GM19240 (cell line): ENCODE data around the gene PIK3R6.

Source experiments
- DNase-seq: peaks from one replicate; pipeline ENCODE4 v3.0.0; 2011; ENCODE audit warnings: low spot score; ENCODE audit not compliant: insufficient read length

The PIK3R6 gene, protein sequence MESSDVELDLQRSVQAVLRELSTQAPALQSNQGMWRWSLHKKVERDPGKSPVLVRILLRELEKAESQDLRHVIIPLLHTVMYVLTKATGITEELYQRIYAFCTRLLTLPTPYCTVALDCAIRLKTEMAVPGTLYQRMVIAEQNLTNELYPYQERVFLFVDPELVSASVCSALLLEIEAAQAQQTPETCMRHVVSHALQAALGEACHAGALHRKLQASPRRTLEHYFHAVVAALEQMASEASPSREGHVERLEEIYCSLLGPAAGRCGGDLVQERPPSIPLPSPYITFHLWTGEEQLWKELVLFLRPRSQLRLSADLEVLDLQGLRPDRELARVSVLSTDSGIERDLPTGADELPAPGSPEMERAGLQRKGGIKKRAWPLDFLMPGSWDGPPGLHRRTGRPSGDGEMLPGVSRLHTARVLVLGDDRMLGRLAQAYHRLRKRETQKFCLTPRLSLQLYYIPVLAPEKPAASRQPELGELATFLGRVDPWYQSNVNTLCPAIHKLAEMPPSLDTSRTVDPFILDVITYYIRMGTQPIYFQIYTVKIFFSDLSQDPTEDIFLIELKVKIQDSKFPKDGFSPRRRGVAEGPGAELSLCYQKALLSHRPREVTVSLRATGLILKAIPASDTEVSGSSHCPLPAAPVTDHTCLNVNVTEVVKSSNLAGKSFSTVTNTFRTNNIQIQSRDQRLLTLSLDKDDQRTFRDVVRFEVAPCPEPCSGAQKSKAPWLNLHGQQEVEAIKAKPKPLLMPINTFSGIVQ

DNA sequence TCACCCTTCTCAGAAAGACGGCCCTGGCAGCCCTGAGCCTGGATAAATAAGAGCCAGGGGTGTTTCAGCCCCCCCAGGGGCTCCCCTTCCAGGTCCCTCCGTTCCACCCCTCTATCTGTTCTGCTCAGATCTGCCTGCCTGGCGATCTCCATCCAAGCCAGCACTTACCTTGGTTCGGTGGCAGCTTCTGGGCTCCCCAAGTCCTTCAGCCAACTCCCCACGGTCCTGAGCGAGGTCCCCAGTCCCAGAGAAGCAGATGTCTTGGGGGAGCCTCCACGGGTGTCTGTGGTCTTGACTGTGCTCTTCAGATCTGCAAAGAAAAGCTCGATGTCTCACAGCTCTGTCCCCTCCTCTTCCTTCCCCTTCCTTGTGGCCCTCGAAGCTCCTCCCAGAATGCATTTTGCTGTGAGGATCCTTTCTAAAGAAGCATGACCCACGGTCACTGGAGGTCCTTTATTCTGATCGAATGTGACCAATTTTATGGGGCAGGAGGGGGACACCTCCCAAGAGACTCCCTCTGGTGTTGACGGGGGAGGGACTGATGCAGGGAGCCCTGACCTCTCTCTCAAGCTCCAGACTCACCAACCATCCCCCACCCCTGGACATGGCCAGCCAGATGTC is at the start of gene PIK3R6:
Gene PIK3R6, minus strand, starts transcription at position 314 of the 621 bp plus-strand sequence. CDS start 17,880 bp downstream, outside the sequence.
- no peak for DNase-seq

GRCh38 chr17:8916466-8916865 is 49.0 kb upstream of the PIK3R6 start:
- DNase-seq, result no peak

GRCh38 chr17:8914554-8914953 is 47.1 kb upstream of the PIK3R6 start:
- DNase-seq, result no peak

DNA sequence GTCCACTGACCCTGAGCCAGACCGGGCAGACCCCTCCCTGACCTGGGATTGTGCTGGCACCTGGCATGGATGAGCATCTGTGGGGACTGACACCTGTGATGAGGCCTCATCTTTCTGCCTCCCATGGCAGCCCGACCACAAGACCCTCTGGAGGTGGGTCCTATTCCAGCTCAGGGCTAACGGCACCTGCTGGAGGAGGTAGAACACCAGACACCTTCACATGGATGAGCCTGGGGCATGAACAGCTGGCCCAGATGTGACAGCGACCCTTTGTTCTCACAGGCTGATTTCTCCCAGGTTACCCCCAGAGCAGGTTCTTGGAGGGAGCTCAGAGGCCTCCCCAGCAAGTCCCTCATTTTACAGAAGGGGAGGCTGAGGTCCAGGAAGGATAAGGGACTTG is 46.4 kb upstream of the PIK3R6 start:
- DNase-seq, result no peak

DNA sequence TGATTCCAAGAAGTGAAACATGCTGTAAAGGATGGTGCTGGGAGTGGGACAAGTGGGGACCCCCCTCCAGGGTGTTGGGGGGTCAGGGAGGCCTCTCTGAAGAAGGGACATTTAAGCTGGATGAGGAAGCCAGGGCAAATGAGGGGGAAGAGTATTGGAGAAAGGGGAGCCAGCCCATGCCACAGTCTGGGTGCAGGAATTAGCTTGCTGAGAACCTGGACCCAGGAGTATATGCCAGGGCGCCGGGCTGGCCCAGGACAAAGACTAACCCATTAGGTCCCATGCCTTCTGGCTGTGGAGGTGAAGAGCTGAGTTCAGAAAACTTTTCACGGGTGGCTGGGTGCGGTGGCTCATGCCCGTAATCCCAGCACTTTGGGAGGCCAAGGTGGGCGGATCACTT is 45.6 kb upstream of the PIK3R6 start:
- no peak for DNase-seq

DNA sequence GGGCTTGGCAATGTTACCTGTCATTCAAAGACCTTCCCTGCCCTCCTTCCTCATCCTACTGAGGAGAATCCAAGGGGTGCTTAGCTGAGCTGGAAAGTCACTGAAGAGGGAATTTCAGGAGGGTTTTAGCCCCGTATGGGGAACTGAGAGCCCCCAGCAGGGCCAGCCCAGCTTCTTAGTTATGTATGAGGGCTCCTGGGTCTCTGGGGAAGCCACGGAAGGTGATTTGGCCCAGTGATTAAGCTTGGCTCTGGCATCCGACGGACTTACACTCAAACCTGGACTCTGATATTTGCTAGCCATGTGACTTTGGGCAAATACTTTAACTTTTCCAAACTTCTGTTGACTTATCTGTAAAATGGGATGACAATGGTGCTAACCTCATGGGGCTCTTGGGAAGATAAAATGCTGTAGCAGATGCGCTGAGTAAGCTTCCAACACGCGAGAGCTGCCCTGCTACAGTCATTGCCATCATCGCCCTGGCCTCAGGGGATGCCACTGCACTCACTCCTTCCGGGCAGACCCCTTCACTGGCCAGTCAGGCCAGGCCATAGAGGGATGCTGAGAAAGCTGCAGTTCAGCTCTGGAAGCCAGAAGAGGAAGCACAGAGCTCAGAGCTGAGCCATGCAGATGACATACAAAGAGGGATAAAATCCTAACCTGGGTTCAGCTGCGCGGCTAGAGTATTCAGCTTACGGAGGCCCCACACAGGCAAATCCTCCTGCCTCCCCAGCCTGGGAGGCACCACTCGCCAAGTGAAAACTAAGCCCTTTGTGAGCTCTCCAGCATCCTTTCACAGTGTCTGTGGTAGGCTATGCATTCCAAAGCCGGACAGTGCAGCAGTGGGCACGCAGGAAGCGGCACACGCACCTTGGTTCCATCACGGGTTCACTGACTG is 44.9 kb upstream of the PIK3R6 start:
- DNase-seq, result no peak

GRCh38 chr17:8910969-8911604 is 43.6 kb upstream of the PIK3R6 start:
- DNase-seq, result no peak

DNA sequence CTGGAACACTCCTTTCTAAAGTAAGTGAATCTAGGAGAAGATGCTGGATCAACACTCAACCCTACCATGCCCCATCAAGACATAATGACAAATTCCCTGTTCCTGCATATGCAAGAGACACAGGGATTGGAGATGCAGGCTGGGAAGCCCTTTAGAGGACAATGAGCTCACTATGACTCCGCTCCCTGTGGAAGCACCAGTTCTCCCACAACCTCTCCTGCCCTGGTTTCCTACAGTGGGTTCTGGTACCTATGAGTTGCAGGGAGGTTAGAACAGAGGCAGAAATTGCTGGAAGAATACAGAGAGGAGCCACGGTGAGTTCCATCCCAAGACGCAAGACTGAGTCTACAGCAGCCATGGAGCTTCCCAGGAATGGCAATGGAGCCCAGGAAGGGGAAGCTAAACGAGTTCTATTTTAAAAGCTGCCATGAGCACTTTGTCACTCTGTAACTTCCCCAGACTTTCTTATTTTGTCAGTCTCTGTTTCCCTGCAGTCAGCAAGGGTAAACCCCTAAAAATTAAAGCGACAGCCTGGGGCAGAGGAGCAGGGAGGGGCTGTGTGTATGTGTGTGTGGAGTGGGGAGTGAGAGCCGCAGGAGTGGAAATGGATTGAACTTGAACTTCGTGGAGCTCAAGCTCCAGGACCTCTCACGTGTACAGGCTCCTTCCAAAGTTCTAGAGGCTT is 42.3 kb upstream of the PIK3R6 start:
- no peak for DNase-seq

- no peak for DNase-seq
Observed at GRCh38 chr17:8905331-8905730, 37.9 kb upstream of the PIK3R6 start.

GRCh38 chr17:8904686-8905085 is 37.2 kb upstream of the PIK3R6 start:
- DNase-seq, result no peak

- DNase-seq, result no peak
Observed at GRCh38 chr17:8904201-8904600, 36.7 kb upstream of the PIK3R6 start.

DNA sequence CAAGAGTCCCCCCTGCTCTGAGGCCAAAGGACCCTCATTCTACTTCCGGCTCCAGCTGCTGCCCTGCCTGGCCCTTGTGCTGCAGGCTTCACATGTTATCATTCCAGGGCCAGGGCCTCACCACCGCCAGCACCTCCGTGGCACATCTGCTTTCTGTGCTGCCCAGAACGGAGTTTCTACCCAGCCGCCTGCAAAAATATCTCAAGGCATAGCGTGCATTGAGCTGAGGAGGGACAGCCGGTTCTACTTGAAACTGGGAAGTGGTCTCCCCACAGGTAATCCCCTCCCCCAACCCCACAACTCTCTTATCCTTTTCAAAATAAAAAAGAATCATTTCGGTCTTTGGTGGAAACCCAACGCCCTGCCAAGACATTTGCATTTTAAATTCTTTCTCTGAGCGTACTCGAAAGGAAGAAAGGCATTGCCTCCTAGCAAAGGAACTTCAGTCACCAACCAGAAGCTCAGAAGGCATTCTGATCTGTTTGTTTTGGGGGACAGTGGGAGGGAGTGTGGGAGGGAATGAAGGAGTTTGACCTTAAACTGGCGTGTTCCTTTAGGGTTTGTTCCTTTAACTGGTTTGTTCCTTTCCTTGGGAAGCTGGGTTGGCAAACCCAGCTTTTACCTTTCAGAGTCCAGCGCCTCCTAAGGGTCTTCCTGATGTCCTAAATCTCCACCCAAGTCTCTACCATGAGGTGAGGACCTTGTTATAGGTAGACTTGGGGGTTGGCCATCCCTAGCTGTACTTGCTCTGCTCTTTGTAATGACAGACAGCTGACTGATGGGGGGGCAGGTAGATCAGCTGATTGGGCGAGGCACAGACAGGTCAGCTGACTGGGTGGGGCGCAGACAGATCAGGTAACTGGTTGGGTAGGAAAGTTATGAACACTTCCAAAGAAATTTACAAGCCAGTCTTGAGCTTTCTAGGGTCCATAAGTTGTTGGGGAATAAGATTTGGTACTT is 33.4 kb upstream of the PIK3R6 start:
- DNase-seq, result no peak

- DNase-seq, result no peak
Observed at GRCh38 chr17:8900207-8900606, 32.7 kb upstream of the PIK3R6 start.

GRCh38 chr17:8898636-8899035 is 31.2 kb upstream of the PIK3R6 start:
- DNase-seq, result no peak

DNA sequence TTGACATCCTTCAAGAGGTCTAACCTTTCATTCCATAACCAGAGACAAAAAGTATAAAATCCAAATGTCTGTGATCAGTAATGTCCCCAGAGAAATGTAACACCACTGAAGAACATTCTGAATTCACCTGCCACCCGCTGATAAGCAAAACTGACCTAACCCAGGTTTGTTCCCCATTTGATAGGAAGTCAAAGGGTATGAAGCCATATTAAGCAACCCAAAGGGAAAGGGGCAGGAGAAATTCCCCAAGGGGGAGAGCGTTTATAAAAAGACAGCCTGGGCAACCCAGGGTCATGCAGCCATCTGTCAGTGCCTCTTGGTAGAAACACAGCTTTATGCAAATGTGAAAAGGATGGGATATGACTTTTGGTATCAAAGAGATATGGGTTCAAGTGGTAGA is 30.7 kb upstream of the PIK3R6 start:
- DNase-seq, result no peak

- DNase-seq, result no peak
Observed at GRCh38 chr17:8896641-8897635, 29.5 kb upstream of the PIK3R6 start.

- DNase-seq, result no peak
Observed at GRCh38 chr17:8896087-8896486, 28.6 kb upstream of the PIK3R6 start.
